HG02610 (cell line): ENCODE measurements around the gene ZNF784.

Experiments
- ATAC-seq: cut with Tn5 transposase; IDR thresholded peaks from one replicate; pipeline ENCODE4 v1.9.1; 2021; ENCODE audit warnings: mild to moderate bottlenecking, moderate library complexity; ENCODE audit not compliant: unreplicated experiment

The ZNF784 gene, protein sequence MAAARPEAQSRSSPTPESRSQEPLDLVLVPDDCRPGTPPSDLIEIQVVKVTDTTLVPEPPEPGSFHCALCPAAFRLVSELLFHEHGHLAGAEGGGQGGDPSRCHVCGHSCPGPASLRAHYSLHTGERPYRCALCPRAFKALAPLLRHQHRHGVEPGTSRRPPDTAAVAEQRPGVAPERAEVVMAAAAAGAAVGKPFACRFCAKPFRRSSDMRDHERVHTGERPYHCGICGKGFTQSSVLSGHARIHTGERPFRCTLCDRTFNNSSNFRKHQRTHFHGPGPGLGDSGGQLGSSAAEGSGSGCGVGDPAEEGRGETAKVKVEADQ

DNA sequence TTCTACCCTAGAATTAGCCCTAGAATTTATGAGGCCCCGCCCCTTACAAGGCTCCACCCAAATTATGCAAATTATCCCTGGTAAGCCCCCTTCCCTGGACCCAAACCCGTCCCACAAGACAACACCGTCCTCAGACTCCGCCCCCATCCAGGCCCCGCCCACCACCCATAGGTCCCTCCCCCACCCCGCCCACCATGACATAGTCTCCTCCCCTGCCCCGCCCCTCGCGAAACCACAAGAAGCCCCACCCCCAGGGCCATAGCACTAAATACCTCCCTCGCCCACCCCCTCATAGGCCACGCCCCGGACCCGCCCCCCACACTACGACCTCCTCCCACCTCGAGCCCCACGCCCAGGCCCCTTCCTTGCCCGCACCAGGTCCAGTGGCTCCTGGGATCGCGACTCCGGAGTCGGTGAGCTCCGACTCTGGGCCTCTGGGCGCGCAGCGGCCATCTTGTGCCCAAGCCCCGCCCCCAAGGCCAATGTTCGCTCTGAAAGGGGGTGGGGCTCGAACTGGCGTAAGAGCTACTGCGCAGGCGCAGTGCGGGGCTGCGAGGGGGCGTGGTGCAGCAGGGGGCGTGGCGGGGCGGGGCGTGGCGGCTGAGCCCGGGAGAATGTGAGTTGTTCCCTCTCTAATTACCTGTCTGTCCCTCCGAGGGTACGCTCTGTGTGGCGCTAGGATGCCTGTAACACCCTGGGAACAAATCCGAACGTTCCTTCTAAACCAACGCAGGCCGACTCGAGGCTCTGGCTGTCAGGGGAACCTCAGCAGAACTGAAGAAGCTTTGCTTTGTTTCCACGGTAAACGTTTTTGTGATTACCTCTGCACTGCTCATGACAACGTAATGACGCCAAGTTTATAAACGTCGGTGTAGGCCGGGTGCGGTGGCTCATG, at the start of gene ZNF784:
ZNF784 (minus strand) TSS at position 458 of the 895 bp plus-strand sequence; CDS start at position 453, 5 bp downstream.
- ATAC-seq, result no peak

DNA sequence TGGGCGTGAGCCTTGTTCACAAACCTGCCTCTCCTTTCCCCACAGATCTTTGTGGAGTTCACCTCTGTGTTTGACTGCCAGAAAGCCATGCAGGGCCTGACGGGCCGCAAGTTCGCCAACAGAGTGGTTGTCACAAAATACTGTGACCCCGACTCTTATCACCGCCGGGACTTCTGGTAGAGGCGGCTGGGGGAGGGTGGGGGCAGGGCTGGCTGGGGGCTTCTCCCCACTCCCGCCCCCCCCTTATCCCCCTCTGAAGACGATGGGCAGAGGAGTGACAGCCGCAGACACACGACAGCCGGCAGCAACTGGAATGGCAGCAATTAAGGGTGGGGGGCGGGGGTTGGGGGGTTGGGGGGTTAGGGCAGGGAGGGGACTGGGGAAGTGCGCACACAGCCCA, 49.5 kb upstream of the ZNF784 start:
- ATAC-seq, result no peak

DNA sequence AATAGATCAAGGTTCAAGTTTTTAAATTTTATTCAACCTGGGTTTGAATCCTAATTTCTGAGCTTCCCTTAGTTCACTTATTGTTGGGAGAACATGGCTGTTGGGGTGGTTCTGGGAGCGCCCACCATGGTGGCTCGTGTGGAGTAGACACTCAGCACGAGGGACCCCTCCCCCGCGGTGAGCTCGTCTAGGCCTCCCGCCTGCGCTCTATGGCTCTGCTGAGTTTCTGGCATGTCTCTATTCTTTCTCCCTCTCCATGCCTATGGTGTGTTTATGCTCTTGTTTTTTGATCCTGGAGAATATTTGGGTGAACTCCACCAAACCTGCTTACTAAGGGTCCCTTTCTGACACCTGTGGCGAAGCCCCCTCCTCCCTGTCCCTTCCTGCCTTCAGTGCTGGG, 49.1 kb upstream of the ZNF784 start:
- ATAC-seq, result no peak

DNA sequence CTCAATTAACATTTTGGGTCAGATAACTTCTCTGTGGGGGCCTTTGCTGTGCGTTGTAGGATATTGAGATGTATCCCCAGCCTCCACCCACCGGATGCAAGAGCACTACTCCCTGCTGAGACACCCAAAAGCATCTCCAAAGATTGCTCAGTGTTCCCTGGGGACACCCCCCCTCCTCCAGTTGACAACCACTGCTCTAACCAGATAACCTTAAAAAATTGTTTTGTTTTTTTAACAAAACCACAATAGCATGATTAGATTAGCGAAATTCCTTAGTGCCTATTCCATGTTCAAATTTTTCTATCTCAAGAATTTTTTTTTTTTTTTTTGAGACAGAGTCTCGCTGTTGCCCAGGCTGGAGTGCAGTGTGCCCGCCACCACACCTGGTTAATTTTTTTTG, 48.1 kb upstream of the ZNF784 start:
- no peak for ATAC-seq

DNA sequence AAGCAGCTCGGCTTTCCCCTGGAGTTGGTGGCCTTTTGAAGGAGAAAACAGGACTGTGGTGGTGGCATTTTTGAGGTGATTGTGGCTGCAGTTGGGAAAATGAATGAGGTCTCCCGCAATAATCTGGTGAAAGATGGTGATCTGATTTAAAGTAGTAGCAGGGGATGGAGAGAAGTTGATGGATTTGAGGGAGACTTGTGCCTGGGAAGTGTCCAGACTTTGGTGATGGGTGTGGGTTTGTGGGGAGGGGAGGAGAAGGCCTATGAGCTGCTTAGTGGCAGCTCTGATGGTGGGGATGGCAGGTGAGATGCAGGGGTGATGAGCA, 46.6 kb upstream of the ZNF784 start:
- no peak for ATAC-seq

DNA sequence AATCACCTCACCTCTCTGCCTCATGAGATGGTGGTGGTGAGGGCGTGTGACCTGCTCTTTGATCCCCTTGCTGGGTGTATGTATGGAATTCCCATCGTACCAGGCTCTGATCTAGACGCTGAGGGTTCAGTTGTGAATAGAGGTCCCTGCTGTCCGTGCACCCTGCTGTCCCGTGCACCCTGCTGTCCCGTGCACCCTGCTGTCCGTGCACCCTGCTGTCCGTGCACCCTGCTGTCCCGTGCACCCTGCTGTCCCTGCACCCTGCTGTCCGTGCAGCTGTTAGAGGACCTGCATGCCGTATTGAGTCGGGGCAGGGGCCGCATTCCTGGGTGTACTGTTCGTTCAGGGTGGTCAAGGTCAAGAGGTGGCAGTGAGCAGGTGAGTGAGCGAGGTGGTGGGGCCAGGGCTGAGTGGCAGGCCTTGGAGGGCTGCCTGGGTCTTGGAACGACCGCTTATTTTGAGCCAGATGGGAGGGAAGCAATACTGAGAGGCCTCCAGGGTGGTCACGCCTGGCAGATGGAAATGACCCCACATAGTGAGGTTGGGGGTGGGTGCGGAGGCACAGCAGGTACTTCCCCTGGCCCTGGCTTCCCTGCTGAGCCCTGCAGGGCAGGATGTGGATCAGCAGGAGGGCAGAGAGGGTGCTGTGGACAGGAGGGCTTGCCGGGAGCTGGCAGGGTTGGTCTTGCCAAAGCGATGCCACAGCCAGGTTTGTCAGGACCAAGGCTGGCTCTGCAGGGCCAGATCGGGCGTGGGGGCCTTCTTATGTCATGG, 46.1 kb upstream of the ZNF784 start:
- no peak for ATAC-seq

DNA sequence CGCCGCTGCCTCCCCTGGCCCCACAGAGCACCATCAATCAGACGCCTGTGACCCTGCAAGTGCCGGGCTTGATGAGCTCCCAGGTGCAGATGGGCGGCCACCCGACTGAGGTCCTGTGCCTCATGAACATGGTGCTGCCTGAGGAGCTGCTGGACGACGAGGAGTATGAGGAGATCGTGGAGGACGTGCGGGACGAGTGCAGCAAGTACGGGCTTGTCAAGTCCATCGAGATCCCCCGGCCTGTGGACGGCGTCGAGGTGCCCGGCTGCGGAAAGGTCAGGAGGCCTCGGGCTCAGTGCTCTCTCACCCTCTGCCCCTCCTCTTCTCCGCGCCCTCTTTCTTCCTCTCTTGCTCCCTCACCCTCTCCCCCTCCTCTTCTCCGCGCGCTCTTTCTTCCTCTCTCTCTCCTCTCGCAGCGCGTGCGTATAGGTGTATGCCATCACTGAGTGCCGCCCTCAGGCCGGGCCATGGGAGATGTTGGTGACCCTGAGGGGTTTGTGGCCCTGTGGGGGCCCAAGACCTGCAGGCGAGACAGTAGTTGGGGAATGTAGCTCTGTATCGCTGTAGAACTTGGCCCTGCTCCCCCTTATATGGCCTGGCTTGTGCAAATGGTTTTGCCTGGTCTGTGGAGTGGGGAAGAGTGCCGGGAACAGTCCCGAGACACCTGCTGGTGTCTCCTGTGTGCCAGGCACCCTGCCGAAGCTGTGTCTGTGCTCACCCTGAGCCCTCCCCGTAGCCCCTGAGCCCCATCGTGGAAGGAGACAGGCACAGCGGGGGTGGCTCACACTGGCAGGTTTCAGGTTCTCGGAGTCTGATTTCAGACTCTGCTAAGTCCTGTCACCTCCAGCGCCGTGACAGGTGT, 45.3 kb upstream of the ZNF784 start:
- ATAC-seq, result no peak

DNA sequence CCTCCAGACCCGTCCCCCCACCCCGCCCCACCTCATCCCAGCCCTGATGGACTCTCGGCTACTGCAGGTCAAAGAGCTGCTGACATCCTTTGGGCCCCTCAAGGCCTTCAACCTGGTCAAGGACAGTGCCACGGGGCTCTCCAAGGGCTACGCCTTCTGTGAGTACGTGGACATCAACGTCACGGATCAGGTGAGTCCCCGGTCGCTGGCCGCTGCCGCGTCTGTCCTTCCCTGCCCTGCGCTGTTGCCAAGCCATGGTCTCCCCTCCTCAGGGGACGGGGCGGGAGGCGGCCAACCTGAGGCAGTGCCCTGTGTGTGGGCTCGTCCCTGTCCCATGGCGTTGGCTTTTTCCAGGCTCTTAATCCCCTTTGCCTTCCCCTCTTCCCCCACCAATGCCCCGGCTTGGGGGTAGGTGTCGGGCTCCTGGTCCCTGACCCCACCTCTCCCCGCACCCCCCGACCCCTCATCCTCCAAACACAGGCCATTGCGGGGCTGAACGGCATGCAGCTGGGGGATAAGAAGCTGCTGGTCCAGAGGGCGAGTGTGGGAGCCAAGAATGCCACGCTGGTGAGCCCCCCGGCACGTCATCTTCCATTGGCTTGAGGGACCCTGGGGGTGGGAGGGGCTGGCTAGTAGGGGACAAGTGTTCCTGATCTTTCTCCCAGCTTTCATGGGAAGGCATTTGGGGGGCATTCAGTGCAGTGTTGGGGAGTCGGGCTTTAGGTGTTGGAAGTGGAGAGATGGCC, 44.4 kb upstream of the ZNF784 start:
- ATAC-seq, result no peak

DNA sequence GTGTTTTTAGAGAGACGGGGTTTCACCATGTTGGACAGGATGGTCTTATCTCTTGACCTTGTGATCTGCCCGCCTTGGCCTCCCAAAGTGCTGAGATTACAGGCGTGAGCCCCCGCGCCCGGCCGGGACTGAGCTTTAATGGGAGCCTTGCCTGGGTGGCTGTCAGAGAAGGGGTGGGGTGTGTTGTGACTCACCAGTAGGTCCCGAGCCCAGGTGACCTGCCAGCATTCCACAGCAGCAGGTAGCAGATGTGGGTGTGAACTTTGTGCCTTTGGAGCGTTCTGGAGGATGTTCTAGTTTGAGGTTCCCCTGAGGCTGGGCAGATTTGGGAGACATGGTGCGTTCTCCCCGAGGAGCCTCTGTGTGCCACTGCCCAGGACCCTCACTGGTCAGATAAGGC, 43.6 kb upstream of the ZNF784 start:
- no peak for ATAC-seq

DNA sequence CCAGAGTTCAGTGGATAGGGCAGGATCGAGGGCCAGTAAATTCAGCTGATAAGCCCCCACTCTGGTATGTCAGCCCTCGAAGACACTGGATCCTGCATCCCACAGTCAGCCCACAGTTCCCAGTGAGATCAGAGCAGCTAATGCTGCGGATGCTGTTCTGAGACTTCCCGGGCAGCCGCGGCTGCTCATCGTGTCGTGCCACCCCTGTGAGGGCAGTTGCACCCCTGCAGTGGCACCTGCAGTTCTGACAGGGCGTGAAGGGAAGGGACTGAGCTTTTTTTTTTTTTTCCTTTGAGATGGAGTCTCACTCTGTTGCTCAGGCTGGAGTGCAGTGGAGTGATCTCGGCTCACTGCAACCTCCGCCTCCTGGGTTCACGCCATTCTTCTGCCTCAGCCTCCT, 43.1 kb upstream of the ZNF784 start:
- no peak for ATAC-seq

DNA sequence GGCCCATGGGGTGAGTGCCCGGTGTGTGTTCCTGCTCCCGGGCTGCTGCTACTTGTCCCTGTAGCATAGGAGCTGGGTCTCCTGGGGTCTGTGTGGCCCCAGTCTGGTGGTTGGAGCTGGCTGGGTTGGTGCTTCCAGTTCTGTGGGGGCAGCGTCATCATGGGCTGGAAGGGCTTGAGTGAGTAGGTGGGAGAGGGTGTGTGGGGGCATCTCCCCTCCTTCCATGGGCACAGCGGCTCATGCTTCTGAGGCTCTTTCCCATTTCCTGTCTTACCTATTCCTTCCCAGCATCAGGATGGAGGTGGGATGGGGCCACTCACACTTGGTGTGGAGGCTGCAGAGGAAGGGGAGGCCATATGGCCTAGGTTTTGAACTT, 42.6 kb upstream of the ZNF784 start:
- ATAC-seq, result no peak

DNA sequence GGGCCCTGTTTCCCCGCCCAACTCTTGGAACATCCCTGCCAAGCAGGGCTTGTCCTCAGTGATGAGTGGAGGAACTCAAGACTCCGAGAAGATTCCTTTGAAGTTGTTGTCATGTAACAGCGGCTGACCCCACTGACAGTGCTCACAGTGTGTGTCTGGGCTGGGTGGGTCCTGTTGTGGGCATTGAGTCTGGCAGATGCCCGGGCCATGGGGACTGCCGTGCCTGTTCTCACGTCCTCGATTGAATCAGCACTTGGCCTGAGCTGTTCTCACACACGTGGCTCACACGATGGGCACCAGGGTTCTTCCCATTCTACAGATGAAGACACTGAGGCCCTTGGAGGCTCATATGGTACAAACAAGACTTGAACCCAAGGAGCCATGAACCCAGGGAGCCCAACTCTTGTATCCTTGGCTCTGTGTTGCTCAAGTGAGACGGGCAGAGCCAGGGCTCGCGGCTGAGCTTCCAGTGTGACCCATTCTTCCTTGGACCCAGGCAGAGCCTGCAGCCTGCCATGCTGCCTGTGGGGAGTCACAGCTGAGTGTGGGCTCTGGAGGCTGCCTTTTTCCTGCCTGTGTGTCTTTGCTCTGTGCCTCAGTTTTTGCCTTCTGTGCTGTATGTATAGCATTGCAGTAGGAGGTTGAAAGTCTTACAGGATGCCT, 42.1 kb upstream of the ZNF784 start:
- no peak for ATAC-seq

DNA sequence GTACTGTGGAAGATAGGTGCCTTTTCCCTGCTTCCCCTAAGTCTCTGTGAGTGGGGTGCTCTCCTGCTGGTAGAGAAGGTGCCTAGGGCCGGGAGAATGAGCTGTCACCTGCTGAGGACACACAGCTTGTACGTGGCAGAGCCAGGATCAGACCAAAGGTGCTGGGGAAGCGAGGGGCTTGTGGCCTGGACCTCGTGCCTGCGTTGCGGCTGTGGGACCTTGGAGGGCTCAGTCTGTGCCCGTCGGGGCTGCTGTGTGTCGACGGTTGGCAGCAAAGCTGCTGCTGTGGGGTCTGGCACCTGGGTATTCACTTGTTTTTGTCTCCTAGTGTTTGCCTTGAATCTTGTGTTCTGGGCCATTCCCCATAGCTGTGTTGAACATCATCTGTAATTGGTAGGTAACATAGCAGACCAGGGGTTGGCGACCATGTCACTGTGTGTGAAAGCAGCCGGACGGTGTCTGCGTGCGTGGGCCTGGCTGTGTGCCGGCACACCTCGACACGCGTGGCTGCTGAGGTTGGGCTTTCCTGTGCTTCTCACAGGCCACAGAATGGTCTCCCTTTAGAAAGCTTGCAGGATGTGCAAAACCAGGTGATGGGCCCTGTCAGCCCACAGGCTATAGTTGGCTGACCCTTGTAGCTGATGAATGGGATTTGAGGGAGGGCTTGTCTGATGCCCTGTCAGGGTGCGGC, 39.6 kb upstream of the ZNF784 start:
- no peak for ATAC-seq

DNA sequence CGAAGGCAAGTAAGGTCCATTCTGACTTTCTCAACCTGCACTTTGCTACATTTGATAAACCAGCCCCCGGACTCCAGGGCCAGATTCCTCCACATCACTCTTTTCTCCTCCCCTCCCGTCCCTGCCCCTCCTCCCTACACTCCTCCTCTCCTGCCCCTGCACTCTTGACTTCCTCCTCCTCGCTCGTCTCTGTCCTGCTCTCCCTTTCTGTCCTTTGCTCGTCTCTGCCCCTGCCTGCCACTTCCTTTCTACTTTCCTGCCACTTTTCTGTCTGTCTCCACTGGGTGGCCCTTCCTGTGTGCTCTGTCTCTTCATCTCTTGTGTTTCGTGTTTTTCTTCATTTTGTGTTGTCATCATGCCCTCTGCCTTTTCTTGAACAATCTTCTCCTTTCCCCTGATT, 37.5 kb upstream of the ZNF784 start:
- ATAC-seq, result no peak

DNA sequence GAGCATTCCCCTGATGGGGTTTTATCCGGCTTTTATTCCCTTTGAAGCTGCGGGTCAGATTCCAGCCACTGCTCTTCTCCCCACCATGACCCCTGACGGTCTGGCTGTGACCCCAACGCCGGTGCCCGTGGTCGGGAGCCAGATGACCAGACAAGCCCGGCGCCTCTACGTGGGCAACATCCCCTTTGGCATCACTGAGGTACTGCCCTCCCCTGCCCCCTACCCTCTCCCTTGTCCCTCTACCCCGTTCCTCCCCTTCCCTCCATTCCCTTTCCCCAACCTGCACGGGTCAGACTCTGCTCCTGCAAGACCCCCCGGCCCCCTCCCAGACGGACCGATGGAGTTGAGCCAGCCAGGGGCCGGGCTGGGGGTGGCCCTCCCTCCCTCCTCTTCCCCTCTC, 36.6 kb upstream of the ZNF784 start:
- ATAC-seq, result no peak

DNA sequence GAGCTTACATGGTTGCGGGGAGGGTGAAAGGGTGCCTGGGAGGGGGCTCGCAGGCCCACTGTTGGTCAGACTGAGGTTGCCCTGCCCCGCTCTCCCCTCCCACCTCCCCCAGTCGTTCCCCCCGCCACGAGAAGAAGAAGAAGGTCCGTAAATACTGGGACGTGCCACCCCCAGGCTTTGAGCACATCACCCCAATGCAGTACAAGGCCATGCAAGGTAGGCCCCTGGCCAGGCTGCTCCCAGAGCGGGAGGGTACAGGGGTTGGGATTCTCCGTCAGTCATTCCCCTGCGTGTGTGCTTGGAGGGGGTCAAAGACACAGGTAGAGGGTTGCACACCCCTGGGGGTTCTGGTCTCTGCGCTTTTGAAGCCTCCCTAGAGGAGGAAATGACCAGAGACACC, 36.0 kb upstream of the ZNF784 start:
- no peak for ATAC-seq

DNA sequence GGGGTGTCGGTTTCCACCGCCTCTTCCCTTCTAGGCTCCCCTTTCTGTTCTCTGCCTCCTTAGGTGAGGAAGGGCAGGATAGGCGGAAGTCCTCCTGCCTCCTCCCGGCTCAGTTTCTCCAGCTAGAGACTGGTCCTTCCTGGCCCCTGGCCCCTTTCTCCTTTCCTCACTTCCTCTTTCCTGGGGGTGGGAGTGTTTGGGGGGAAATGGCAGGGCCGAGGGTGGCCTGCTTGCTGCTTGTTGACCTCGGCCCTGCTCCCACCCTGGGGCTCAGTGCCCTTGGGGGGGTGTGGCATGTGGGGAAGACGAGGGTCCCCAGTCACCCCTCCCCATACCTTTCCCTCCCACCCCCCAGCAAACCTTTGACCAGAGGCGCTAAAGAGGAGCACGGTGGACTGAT, 35.5 kb upstream of the ZNF784 start:
- no peak for ATAC-seq

DNA sequence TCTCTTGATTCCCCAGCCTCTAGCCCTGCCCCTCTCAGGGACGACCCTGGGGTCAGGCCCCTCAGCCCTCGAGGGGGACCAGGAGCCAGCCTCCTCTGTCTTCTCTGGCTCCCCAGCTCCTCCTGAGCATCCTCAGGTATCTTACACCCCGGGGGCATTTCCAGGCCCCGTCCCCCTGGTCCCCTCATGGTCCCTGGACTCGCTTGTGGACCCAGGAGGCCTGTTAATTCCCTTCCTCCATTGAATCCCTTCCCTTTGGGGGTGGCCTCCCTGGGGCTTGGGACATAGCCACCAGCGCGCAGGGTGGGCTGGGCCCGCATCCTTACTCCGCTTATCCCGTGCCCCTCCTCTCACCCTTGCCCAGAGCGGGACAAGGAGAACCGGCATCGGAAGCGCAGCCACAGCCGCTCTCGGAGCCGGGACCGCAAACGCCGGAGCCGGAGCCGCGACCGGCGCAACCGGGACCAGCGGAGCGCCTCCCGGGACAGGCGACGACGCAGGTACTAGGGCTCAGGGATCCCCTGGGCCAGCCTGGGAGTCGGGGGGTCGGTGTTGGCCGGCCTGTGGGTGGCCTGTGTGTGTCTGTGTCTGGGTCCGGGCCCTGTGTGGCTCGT, 34.6 kb upstream of the ZNF784 start:
- no peak for ATAC-seq
